Skeletal muscle cell (primary cell): Measurements from ENCODE around the gene MYH7.
"Not testable (repeated sequence)": the region's sequence is repeated elsewhere in the genome, so short reads cannot be mapped to it uniquely, and the experiment has no call there.

Experiments used
- DNase-seq: peaks from one replicate; pipeline ENCODE4 v3.0.0-alpha.2; 2010; ENCODE audit warnings: low read depth
- H3K4me3 ChIP-seq: 2 replicates; pipeline ENCODE4 v1.5.1; 2011; ENCODE audit warnings: low read depth, mild to moderate bottlenecking, control low read depth, low read length, moderate library complexity

Gene MYH7

DNA sequence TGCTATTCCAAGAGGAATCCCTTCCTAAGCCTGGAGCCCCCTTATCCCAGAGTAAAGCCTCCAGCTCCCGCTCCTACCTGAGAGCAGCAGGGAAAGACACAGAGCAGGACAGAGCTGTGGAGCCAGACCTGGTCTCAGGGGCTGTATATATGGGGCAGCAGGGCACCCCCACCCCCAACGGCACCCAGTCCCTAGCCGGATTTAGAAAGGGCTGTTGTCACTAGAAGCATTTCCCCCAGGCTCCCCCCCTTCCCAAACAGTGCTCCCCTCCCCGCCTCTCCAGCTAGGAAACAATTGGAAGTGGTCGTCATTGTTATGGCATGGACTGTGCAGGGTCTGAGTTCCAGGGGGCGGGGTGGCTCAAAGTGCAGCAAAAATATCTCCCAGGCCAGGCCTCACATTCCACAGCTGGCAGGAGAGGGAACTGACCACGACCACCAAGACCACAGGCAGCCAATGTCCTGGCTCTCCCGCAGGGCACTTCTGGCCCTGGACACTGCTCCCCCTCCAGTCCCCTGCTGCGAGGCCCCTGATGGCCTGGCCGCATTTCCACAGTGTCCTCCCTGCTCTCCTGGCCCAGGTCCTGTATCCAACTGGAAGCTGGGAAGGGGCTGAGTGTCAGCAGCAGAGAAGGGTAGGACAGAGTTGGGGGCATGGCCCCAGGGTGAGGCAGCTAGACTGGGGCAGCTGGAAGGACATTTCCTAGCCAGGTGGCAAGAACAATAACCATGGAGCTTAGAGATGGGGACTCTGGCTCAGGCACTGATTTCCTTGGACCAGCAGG is at the start of gene MYH7:
TSS of gene MYH7 (minus strand) at position 118 of the 784 bp plus-strand sequence. CDS start 1,928 bp downstream, outside the sequence.
- DNase-seq = no peak
- H3K4me3 ChIP-seq = no peak within 1 kb of the TSS

DNA sequence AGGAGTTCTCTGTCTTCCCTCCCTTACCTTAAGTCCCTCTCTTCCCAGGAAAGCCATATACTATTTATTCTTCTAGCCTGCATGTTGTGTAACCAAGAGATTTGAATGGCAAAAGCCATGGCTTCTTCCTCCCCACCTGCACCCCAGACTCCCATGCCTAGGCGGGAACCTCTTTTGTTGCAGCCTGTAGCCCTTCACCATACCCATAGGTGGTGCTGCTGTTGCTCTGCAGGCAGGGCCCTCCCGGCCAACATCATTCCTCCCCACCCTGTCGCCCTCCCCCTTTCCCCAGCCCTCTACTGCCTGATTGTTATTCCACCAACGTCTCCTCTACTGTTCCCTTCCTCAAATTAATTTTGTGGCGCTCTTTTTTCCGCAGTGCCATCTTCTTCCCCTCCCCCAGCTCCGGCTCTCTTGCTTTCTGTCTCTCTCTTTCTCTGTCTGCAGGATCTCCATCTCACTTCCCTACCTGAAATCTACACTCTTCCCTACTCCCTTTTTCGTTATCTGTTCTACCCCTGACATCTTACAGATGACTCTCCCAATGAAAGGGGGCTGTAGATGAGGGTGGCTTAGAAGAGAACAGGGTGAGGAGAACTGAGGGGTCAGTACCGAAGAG is 47.9 kb upstream of the MYH7 start:
- DNase-seq = no peak
- H3K4me3 ChIP-seq = no peak overlapping the region

DNA sequence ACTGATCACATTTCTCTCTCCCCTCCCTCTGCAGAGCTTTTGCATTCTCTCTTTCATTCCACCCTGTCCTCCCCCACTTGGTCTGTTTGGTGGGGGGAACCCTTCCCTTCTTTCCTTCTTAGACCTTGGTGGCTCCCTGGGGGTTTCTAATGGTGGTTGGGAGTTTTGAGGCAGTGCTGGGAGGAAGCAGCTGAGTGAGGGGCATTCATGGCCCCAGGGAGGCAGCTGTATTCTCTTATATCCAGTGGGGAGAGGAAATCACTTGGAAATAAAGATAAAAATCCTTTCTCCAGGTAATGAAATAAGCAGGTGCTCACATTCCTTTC is 47.3 kb upstream of the MYH7 start:
- no peak overlapping the region for H3K4me3 ChIP-seq
- no peak for DNase-seq

DNA sequence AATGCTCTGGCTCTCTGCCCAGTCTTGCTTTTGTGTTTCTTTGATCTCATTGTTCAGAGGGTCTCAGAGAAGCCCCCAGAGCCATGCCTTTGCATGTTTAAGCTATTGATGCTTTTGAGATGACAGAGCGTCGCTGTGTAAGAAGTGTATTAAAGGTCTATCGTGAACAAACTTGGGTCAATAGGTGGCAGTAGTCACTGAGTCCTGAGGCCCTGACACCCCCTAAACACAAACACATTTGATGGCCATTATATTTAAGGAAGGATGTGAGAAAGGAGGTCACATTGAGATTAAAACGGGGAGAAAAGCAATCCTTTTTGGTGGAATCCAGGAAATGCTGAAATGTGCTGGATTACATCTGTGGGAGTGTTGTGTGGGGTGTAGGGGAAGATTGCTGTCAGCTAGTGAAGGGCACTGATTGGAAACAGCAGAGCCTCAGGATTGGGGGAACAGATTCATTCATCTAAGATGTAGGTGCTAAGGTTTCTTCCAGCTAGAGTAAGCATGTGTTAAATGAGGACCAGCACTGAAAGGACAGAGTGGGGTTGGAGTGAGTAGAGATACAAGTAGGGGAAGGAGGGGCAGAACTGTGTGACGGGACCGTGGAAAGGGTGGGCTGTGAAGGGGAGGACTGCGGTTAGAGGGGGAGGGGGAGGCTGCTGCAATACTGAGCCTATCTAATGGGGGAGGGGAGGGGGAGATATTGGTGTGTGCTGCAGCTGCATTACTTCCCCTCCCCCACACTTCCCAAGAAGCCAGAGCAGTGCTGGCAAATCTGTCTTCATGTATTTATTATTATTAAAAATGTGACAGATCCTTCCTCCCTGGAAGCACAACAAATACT is 46.7 kb upstream of the MYH7 start:
- no peak for DNase-seq
- H3K4me3 ChIP-seq = no peak overlapping the region

DNA sequence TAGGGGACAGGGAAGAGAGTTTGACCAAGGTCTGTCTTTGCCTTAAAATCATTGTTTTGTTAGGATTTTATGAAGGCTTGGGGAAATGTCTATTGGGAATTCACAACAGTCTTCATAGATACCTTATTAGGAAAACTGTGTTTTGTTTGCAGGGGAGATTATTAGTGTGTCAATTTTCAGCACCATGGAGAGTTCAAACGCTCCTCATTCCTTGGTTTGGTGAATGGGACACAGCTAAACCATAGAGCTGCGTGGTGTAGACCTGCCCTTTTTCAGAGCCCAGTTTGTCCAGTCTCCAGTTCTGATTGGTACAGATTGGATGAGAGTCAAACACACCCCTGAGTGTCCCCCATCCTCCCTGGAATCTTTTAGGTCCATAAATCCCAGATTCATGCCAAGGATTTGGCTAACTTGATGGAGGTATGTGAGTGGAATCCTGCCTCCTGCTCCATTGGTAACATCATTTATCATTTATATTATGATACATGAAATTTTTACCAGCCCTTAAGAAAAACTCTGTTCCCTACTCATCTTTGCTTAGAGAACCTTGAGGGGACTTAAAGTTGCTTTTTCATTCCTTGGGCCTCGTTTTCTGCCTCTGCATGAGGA is 46.0 kb upstream of the MYH7 start:
- no peak overlapping the region for H3K4me3 ChIP-seq
- DNase-seq = no peak

DNA sequence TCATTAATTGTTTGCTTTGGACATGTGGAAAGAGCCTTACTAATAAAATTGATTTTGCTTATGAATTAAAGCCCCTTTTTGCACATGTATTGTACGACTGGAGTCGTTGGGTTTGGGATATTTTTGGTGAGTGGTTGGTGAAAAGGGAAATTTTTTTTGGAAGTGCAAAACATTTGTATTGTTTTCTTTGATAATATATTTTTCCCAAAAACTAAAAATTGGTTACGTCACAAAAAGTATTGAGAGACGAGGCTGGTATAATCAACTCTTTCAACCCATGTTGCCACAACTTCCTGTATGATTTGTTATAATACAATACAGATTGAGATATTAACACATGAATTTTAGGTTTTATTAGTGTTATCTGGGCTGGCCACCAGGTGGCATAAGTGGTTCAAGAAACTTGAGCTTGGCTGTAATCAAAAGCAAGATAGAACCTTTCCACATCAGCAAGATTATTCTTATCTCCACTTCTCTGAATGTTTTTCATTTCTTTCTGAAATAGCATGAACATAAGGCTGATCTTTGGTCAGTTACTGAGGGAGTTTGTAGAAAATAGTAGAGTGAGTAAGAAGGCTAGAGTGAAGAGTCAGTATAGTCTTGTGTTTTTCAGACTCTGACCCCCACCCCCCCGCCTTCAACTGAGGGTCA is 42.8 kb upstream of the MYH7 start:
- DNase-seq = peak; percentile 11
- H3K4me3 ChIP-seq = no peak overlapping the region

DNA sequence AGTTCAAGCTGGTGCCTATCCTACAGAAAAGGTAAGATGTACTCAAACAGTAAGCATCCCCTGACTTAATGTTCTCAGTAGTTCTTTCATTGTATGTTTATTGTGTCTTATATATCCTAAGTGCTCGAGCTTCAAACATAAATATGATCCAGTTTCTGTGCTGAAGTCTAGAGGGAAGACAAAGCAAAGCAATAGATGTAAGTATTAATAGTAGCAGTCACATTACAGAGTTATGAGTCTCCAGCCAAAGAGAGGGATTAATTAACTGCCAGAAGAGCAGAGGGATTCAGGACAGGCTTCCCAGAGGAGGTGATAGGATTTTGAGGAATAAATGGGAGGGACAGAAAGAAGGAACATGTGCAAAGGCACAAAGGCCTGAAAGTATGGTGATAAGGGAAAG is 35.5 kb upstream of the MYH7 start:
- no peak for DNase-seq
- no peak overlapping the region for H3K4me3 ChIP-seq

DNA sequence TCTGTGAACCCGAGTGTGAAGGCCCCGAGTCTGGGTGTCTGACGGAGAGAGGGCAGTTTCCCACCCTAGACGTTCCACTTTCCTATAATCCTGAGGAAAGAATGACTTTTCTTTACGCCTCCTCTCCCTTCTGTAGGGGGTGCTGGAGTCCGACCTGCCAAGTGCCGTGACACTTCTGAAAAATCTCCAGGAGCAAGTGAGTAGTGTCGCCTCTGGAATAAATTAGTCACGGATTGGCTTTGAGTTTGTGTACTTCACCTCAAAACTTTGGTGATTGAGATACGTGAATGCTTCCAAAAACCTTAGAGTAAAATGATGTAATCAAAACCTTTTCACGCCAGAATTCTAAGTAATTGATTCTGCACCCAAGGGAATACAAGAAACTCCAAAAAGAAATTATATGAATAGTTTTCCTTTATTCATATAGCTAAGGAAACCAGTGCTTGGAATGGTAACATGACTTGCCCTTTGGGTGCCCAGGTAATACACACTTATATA is 34.5 kb upstream of the MYH7 start:
- H3K4me3 ChIP-seq = peak overlapping the region; percentile 99
- no peak for DNase-seq

DNA sequence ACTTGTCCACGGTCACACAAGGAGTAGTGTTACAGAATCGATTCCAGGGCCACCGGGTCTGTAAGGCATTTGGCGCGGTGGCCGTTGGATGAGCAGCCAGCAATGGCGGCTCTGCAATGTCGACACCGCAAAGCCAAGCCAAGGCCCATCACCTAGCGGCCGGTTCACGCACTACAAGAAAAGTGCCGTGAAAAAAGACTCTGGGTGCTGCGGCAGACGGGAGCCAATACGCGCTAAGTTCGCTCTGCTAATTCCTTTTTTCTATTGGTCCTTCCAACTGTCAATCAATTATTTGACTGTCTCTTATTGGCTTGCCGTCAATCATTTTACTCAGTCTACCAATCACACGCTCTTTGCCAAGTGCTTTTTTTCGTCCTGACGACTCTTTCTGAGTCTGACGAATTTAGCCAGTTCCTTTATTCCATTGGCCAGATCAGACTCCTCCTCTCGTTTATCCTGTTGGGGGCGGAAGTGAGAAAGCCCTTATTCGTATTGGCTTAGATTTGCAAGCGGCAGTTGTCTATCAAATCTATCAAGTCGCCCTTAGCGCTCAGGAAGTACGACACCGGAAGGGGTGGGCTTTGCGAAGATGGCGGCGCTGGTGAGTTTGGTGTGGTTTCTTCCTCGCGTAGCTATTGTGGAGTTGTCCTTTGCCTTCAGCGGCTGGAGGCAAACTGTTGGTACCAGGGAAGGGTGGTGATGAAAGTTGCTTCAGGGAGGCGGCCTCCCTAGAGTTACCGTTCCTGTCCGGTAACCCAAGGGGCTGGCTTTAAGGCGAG is 33.9 kb upstream of the MYH7 start, which contains the start of gene NGDN:
TSS of gene NGDN (plus strand) at position 577 of the 779 bp plus-strand sequence. CDS start at position 590, 13 bp downstream.
- DNase-seq = peak; percentile 100
- peak within 1 kb of the TSS; percentile 99 for H3K4me3 ChIP-seq

DNA sequence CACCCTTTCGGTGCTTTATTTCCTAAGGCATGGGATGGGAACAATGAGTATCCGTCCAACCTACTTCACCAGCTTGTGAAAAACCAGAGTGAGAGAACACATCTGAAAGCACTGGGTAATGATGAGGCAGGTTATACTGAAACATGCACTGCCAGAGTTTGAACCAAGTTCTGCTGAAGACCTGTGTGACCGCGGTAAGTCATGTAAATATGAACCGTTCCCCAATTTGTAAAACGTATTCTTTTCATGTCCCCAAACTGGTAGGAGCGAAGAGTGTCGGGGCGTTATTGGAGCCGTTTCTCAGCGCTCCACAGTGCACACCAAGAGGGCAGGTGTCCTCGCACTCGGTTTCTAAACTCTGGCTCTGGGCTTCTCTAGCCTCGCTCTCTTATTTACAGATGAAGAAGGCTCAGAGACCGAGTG is 33.3 kb upstream of the MYH7 start:
- DNase-seq = no peak
- peak overlapping the region; percentile 49 for H3K4me3 ChIP-seq

DNA sequence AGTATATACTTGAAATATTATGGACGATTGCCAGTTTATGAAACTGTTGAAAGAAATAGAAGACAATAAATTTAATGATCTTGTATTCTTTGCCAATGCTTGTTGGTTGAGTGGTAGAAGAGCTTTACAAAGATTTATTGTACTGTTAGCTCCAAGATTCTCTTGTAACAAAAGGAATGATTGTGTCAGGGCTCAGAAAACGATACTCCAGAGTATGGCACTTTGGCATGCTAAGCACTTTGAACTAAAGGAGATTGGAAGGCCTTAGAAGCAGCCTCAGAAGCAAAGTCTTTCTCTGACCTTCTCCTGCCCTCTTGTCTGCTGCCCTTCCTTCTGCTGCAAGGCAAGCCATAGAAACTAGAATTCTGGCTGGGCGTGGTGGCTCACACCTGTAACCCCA is 29.8 kb upstream of the MYH7 start:
- H3K4me3 ChIP-seq = no peak overlapping the region
- no peak for DNase-seq

DNA sequence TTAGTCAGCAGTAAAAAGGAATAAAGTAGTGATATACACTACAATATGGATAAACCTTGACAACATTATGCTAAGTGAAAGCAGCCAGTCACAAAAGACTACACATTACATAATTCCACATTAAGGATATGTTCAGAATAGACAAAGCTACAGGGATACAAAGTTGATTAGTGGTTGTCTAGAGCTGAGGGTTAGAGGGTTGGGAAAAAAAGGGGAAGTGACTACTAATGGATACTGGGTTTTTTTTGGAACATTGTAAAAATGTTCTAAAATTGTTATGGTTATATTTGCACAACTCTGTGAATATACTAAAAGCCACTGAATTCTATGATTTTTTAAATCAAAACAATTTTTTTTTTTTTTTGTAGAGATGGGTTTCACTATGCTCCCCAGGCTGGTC is 29.2 kb upstream of the MYH7 start:
- H3K4me3 ChIP-seq = no peak overlapping the region
- DNase-seq = no peak

DNA sequence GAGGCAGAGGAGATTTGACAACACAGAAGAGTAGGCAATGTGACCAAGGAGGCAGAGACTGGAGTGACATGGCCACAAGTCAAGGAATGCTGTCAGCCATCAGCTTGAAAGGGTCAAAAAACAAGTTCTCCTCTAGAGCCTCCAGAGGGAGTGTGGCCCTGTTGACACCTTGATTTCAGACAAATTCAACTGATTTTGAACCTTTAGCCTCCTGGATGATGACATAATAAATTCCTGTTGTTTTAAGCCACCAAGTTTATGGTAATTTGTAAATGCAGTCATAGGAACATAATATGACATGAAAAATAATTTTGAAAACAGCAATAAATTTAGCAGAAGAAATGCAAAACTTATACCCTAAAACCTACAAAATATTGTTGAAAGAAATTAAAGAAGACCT is 25.5 kb upstream of the MYH7 start:
- DNase-seq = no peak
- no peak overlapping the region for H3K4me3 ChIP-seq

DNA sequence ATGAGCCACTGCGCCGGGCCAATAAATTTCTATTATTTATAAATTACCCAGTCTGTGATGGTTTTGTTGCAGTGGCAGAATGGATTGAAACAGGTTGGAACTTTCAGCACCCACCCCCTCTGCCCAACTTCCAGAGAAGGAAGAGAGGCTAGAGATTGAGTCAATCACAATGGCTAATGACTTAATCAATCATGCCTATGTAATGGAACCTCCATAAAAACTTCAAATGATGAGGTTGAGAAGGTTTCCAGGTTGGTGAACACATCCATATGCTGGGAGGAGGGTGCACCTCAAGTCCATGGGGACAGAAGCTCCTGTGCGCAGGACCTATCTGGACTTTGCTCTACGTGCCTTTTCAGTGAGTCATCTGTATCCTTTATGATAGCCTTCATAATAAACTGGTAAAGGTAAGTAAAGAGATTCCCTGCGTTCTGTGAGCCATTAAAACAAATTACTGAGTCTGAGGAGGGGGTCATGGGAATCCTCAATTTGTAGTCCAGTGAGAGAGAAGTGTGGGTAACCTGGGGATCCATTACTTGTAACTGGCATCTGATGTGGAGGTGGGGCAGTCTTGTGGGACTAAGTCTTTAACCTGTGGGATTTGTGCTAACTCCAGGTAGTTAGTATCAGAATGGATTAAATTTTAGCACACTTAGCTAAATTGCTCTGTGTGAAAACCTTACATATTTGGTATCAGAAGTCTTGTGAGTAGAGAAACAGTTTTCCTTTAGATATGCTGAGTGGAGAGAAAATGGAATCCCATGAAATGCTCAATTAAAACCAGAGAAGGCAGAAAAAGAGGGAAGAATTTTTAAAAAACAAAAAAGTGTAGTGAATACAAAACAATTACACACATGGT is 22.4 kb upstream of the MYH7 start:
- H3K4me3 ChIP-seq = no peak overlapping the region
- no peak for DNase-seq

DNA sequence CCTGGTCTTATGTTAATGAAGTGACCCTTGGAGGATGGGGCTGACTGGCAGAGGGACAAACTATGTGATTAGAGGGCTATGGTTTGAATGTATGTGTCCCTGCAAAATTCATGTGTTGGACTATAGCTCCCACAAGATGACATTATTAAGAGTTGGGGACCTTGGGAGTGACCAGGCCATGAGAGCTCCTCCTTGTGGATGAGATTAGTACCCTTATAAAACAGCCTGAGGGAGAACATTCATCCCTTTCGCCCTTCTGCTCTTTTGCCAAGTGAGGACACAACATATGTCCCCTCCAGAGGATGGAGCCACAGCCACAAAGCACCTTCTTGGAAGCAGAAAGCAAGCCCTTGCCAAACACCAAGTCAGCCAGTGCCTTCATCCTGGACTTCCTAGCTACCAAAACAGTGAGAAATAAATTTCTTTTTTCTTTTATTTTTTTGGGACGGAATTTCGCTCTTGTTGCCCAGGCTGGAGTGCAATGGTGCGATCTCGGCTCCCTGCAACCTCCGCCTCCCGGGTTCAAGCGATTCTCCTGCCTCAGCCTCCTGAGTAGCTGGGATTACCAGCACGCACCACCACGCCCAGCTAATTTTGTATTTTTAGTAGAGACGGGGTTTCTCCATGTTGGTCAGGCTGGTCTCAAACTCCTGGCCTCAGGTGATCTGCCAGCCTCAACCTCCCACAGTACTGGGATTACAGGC is 21.6 kb upstream of the MYH7 start:
- not testable (repeated sequence) for DNase-seq, H3K4me3 ChIP-seq

DNA sequence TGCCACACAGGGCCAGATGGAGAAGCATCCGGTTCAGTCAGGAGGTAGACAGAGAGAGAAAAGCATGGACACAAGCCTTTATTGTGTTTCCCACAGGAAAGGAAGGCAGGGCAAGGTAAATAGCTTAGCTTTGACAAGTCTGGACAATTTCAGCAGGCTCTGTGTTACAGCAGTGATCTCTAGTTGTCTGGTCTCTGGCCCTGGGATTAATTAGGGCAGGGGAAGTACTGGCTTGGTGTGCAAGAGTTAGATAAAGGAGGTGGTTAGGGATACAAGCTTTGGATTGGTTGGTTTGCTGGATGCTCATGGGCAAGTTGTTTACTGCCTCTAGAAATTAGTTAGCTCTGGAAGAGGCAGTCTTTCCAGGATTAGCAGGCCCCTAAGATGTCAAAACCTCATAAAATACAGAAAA is 19.0 kb upstream of the MYH7 start:
- no peak for DNase-seq
- no peak overlapping the region for H3K4me3 ChIP-seq

DNA sequence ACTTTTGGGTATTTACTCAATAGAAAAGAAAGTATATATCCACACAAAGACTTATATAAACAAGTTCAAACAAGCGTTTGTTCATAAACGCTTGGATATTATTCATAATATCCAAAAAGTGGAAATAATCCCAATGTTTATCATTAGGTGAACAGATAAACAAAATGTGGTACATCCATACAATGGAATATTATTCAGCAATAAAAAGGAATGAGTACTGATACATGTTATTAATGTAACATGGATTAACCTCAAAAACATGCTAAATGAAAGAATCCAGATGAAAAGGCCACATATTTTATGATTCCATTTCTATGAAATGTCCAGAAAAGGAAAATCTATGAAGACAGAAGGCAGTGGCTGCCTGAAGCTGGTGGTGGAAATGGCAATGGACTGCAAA is 16.8 kb upstream of the MYH7 start:
- DNase-seq = no peak
- no peak overlapping the region for H3K4me3 ChIP-seq
